HFF-Myc (cell line): ENCODE data around the gene ZNF878.
"Not testable (repeated sequence)": the region's sequence is repeated elsewhere in the genome, so short reads cannot be mapped to it uniquely, and the experiment has no call there.

Source experiments
- DNase-seq: peaks from one replicate; pipeline ENCODE4 v3.0.0-alpha.2; 2011; ENCODE audit warnings: low read depth; ENCODE audit errors: extremely low read depth
- H3K4me3 ChIP-seq: replicated peaks from 2 replicates; pipeline ENCODE4 v1.5.1; 2011; ENCODE audit warnings: low read depth, mild to moderate bottlenecking, control low read depth, low read length
- CTCF ChIP-seq: IDR thresholded peaks from 2 replicates; pipeline ENCODE4 v1.5.1; 2012; ENCODE audit warnings: mild to moderate bottlenecking, low read depth, low read length, control low read depth; ENCODE audit errors: missing control alignments

Gene ZNF878

GRCh38 chr19:12090807-12091206, 38.0 kb upstream of the ZNF878 start:
- DNase-seq = no peak
- H3K4me3 ChIP-seq = no peak overlapping the region
- peak; percentile 48 for TF ChIP-seq CTCF

GRCh38 chr19:12085074-12085818, 32.5 kb upstream of the ZNF878 start:
- H3K4me3 ChIP-seq = no peak overlapping the region
- DNase-seq = no peak
- TF ChIP-seq CTCF = no peak

GRCh38 chr19:12083336-12083735, 30.6 kb upstream of the ZNF878 start:
- not testable (repeated sequence) for H3K4me3 ChIP-seq, DNase-seq

GRCh38 chr19:12077375-12077774, 24.6 kb upstream of the ZNF878 start:
- TF ChIP-seq CTCF = no peak
- no peak overlapping the region for H3K4me3 ChIP-seq
- DNase-seq = no peak

- not testable (repeated sequence) for H3K4me3 ChIP-seq, DNase-seq
These were observed 23.6 kb upstream of the ZNF878 start for GRCh38 chr19:12076331-12076730.

- H3K4me3 ChIP-seq = no peak overlapping the region
- TF ChIP-seq CTCF = no peak
- no peak for DNase-seq
These were observed 22.9 kb upstream of the ZNF878 start for GRCh38 chr19:12075538-12076139.

- TF ChIP-seq CTCF = no peak
- DNase-seq = no peak
- H3K4me3 ChIP-seq = peak within 1 kb of the TSS; percentile 35
These were observed 12.1 kb upstream of the ZNF878 start, which contains the start of gene ZNF844 for GRCh38 chr19:12064590-12065538. ZNF844 (plus strand) TSS chr19:12064731; CDS start chr19:12064874, 143 bp downstream.
